GM15510 (cell line): ENCODE results near the gene ADGRG1.

Experiments used
- POLR2A ChIP-seq: IDR thresholded peaks from 3 replicates; pipeline ENCODE4 v1.6.1; 2011; ENCODE audit warnings: borderline replicate concordance; ENCODE audit not compliant: insufficient read length; ENCODE audit errors: extremely low read depth

The ADGRG1 gene

DNA sequence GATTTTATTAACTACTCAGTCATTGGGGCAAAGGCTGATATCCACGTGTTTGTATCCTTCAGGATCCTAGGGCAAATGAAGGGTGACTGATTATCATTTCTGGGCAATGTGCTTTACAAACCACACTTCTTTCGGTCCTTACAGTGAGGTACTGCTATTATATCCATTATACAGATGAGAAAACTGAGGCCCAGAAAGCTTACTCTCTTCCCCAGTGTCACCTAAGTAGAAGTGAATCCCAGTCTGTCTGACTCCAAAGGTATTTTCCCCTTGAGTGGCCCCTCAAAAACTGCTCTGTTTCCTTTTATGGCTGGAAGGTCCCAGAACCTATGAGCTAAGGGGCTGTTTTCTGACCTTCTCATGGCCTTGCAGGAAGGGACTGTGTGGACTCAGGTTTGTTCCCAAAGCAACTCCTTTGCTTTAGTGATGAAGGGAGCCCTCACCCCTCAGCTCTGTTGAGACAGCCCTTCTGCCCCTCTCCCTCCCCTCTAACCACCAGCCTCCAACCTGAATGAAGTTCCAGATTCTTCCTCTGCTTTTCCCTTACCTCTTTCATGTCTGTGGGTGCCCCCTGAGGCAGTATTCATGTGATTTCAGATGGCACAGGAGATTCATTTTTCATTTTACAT is 27.4 kb upstream of the ADGRG1 start:
- TF ChIP-seq POLR2A, result no peak

- no peak for TF ChIP-seq POLR2A
Observed at GRCh38 chr16:57601801-57602478, 26.5 kb upstream of the ADGRG1 start.

DNA sequence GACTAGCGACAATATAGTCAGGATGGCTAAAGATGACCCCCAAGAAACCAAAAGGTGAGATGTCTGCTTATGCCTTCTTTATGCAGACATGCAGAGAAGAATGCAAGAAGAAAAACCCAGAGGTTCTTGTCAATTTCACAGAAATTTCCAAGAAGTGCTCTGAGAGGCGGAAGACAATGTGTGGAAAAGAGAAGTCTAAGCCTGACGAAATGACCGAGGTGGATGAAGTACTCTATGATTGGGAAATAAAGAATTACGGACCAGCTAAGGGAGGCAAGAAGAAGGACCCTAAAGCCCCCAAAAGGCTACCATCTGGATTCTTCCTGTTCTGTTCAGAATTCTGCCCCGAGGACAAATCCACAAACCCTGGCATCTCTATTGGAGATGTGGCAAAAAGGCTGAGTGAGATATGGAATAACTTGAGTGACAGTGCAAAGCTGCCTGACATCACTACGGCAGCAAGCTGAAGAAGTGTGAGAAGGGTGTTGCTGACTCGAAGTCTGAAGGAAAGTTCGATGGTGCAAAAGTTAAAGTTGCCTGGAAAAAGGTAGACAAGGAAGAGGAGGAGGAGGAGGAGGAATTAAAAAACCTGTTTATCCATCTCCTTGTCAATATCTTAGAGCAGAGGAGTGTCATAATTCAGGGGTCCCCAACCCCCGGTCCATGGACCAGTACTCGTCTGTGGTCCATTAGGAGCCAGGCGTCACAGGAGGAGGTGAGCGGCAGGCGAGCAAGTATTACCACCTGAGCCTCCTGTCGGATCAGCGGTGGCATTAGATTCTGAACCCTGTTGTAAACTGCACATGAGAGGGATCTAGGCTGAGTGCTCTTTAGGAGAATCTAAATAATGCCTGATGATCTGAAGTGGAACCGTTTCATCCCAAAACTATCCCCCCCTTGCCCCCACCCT is 25.1 kb upstream of the ADGRG1 start:
- no peak for TF ChIP-seq POLR2A

DNA sequence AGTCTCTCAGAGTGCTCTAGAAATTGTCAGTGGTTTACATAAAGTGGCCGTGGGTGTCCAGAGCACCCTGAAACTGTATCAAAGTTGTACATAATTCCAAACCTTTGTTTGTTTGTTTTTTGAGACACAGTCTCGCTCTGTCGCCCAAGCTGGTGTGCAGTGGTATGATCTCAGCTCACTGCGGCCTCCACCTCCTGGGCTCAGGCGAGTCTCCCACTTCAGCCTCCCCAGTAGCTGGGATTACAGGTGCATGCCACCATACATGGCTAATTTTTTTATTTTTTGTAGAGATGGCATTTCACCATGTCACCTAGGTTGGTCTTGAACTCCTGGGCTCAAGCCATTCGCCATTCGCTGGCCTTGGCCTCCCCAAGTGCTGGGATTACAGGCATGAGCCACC is 24.3 kb upstream of the ADGRG1 start:
- TF ChIP-seq POLR2A, result no peak

DNA sequence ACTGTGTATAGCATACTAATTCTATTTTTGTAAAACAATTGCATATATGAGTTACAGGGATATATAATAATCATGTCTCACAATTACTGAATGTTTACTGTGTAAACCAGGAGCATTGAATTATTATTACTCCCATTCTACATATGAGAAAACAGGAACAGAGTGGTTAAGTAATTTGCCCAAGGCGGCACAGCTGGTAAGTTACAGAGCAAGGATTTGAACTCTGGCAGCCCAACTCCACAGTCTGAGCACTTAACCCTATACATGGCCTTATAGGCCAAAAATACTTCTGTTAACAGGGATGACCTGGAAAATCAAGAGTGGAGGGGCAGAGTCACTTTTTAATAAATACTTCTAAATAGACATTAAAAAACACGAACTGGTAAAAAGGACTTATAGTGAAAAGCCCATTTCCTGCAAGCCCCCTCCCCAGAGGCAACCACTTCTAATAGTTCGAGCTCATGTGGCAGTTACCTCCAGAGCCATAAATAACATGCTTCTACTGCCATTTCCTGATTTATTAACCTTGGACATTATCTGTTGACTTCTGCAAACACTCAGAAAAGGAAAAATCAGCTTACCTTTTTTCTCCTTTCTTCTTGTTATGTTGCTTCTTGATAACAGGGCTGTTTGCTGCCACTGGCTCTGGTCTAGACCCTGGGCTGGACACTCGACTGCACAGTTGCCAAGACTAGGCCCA is 22.1 kb upstream of the ADGRG1 start:
- TF ChIP-seq POLR2A, result no peak

- TF ChIP-seq POLR2A, result no peak
Observed at GRCh38 chr16:57606847-57607501, 21.5 kb upstream of the ADGRG1 start.

DNA sequence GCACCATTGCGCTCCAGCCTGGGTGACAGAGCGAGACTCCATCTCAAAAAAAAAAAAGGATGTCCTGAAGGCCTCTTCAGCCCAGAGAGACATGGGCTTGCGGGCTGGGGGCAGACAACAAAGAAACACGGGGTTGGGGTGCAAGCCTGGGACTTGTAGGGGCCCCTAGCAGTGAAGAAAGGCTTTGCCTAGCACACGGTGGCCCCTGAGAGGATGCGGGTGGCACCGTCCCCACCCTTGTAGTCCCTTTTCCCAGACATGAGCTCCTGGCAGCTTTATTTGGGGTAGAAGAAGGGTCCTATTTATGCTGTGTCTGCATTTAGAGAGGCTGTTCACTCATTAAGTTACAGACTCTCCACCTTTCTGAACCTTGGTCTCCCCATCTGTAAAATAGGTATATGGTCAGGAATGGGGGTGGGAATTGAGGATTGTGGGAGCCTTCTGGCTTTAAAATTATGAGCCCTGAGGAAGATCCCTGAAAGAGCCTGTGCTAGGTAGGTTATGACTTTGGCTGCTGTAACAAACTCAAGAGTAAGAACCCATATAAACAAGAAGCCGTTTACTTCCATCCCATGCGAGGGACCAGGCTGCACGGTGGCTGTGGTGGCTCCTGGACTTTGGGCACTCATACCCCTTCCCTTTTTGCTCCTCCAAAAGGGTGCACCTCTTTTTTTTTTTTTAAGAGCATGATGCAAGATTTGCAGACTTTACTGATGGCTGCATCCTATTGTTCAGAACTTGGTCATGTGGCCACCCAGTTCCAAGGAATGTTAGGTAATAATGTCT is 20.6 kb upstream of the ADGRG1 start:
- no peak for TF ChIP-seq POLR2A

DNA sequence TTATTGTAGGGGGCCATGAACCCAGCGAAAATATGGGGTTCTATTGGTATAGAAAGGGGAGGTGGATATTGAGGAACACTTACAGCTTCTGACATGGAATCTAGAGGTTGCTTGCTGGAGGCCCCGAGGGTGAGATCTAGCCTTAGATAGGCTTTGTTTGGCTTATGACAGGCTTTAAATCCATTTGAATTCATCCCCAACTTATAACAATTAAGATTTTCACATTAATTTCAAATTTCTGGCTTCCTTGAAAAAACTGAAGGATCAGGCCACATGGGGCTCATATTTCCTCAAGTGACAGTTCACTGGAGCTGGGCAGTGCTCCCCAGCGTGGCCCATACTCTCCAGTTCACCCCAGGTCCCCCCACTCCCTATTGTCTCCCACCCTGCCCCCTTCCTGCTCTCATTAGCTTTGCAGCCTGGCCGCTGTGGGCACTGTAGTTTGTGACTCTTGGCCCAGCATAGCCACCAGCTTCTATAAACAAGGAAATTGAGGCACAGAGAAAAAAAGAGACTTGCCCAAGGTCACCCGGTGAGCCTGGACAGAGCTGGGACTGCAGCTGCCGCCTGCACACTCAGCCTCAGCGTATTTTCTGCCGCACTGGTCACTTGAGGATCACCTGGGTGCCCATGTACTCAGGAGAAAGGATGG is 19.8 kb upstream of the ADGRG1 start:
- no peak for TF ChIP-seq POLR2A

DNA sequence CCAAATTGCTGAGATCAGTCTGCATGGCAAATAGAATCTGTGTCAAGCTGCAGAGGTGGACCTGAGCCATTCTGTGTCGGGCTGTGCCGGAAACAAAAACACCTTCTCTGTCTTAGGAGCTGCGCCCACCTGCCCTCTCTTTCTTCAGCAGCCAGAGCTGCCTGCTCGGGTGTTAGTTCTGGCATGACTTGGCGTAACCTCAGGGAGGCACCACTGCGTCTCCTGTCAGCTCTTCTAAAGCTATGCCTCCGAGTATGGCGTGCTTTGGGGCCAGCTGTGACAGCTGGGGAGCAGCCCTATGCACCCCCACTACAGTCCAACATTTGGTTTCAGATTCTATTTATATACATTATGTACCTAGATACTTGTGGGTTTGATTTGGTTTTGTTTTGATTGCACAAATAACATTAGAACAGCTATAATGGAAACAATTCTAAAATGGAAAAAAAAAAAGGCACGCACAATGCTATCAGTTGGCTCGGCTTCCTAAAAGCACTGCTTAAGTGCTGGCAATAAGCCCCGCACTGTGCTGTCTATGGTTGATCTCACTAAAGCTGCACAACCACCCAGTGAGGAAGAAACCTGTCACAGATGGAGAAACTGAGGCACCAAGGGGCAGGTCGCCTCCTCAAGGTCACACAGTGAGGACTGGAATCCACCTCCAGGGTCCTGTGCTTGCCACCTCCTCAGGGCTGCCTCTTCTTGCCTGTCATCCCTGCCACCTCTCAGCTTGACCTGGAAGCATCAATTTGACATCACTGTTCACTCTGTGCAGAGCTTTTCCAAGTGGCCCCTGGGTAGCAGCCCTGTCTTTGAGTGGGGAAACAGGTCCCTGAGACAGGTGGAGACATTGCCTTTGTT is 18.7 kb upstream of the ADGRG1 start:
- TF ChIP-seq POLR2A, result peak; percentile 26

DNA sequence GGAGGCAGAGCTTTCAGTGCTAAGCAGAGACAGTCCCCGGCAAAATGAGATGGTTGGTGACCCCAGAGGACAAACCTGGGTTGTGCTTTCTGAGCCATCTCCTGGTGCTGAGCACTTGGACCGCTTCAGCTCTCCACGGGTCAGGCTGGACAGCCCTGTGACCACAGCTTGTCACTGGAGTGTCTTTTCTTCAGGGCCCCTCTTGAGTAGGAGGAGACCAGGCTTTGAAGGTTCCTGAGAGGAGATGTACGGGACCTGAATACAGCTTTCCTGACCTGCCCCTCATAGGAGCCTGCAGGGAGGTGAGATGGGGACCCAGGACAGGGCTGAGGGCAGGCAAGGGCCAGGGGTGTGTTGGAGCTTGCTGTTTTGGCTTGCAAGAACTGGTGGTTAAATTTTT is 17.8 kb upstream of the ADGRG1 start:
- TF ChIP-seq POLR2A, result no peak

- TF ChIP-seq POLR2A, result no peak
Observed at GRCh38 chr16:57611181-57611580, 17.2 kb upstream of the ADGRG1 start.

GRCh38 chr16:57611706-57612105 is 16.7 kb upstream of the ADGRG1 start:
- no peak for TF ChIP-seq POLR2A
